GM18907 (cell line): Measurements from ENCODE around the gene AFF4.
"Not testable (repeated sequence)": the region's sequence is repeated elsewhere in the genome, so short reads cannot be mapped to it uniquely, and the experiment has no call there.

Experiments
- ATAC-seq: cut with Tn5 transposase; IDR thresholded peaks from one replicate; pipeline ENCODE4 v1.9.1; 2021; ENCODE audit warnings: mild to moderate bottlenecking, moderate library complexity; ENCODE audit not compliant: unreplicated experiment

Gene AFF4

DNA sequence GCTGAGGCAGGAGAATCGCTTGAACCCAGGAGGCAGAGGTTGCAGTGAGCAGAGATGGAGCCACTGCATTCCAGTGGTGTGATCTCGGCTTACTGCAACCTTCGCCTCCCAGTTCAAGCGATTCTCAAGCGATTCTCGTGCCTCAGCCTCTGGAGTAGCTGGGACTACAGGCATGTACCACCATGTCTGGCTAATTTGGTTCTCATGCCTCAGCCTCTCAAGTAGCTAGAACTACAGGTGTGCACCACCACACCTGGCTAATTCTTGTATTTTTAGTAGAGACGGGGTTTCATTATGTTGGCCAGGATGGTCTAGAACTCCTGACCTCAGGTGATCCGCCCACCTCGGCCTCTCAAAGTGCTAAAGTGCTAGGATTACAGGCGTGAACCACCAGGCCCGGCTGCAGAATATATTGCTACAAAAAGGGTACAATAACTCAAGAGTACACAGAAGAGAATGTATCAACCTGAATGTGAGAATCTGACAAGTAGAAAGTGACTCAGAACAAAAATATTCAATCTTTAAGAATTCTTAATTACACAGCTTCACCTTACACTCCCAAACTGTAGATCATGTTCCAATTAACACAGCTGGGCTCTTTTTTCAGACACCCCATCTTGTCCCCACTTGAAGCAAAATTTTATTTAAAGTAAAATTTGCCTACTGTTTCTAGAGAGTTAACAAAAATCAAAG is 2.2 kb downstream of the AFF4 start:
- not testable (repeated sequence) for ATAC-seq

DNA sequence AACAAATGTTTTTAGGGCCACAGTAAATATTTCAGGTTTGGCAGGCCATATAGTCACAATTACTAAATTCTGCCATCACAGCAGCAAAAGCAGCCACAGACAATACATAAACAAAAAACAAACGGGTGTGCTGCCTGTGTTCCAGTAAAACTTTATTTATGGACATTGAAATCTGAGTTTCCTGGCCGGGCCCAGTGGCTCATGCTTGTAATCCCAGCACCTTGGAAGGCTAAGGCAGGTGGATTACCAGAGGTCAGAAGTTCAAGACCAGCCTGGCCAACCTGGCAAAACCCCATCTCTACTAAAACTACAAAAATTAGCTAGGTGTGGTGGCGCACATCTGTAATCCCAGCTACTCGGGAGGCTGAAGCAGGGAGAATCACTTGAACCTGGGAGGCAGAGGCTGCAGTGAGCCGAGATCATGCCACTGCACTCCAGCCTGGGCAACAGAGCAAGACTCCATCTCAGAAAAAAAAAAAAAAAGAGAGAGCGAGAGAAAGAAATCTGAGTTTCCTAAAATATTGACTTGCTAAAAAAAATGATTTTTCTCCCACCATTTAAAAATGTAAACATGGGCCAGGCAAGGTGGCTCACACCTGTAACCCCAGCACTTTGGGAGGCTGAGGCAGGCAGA is 7.2 kb downstream of the AFF4 start:
- ATAC-seq: not testable (repeated sequence)

DNA sequence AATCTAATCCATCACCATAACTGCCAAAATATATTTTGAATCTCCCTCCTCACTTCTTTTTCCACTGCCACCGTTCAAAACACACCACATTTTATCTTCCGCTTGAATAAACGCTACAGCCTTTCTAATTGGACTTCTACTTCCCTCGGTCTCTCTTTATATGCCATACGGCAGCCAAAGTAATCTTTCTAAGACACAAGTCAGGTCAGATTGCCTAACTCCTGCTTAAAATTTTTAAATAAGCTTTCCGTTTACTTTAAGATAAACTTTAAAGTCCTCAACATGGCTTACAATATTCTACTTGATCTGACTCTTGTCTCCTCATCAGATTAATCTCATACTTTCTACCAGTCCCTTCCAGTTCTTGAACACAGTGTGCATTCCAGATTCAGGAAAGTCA is 9.7 kb downstream of the AFF4 start:
- ATAC-seq: no peak

DNA sequence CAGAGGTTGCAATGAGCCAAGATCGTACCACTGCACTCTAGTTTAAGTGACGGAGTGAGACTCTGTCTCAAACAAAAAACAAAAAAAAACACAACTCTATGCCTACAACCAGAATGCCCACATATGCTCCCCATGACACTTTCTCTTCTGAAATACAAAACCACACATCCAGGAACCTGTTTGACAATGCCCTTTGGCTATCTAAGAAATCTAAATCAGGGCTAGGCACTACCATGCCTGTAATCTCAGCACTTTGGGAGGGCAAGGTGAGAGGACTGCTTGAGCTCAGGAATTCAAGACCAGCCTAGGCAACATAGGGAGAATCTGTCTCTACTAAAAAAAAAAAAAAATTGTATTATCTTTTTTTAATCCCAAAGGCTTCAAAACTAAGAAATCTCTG is 10.6 kb downstream of the AFF4 start:
- ATAC-seq: no peak

DNA sequence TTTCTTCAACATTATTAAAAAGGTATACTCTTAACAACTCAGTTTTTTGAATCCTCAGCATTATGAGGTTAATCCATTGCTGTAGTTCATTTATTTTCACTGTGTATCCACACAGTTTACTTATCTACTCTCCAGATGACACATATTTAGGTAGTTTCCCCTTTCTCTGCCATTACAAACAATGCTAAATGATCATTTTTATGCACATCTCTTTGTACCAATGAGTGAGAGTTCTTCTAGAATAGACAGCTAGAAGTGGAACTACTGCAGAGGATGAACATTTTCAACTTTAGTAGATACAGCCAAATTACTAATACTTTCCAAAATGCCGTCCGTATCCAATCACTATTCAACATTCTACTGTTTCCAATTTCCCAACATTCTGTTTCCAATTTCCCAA is 11.5 kb downstream of the AFF4 start:
- no peak for ATAC-seq

DNA sequence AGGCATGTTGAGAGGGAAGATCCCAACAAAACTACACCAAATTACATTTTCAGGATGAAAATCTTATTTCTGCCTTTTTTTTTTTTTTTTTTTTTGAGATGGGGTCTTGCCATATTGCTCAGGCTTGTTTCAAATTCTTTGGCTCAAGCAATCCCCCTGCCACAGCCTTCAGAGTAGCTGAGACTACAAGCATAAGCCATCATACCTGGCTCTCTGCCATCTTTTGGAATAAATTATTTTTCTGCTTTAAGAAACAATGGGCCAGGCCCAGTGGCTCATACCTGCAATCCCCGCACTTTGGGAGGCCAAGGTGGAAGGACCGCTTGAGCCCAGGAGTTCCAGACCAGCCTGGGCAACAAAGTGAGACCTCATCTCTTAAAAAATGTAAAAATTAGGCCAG is 14.3 kb downstream of the AFF4 start:
- ATAC-seq: no peak

- ATAC-seq: no peak
Observed at GRCh38 chr5:132947671-132948070, 15.8 kb downstream of the AFF4 start.

DNA sequence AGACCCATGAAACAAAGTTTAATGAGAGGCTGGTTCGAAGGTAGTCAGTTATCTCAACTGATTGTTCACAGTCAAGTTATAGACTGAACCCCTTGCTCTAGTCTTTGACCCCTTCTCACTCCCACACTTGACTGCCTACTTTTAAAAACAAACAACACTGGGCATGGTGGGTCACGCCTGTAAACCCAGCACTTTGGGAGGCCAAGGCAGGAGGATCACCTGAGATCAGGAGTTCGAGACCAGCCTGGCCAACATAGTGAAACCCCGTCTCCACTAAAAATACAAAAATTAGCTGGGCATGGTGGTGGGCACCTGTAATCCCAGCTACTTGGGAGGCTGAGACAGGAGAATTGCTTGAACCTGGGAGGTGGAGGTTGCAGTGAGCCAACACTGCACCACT is 18.1 kb downstream of the AFF4 start:
- not testable (repeated sequence) for ATAC-seq

DNA sequence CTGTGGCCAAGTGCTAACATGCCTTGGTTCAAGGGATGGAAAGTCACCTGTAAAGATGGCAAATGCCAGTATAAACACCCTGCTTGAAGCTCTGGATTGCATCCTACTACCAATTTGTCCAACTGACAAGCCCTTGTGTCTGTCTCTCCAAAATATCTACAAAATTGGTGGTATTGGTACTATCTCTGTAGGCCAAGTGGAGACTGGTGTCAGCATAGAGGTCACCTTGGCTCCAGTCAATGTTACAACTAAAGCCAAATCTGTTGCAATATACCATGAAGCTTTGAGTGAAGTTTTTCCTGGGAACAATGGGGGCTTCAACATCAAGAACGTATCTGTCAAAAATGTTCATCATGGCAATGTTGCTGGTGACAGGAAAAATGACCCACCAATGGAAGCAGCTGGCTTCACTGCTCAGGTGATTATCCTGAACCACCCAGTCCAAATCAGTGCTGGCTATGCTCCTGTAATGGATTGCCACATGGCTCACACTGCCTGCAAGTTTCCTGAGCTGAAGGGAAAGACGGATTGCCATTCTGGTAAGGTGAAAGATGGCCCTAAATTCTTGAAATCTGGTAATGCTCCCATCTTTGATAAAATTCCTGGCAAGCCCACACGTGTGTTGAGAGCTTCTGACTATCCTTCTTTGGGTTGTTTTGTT is 19.9 kb downstream of the AFF4 start:
- ATAC-seq: no peak

DNA sequence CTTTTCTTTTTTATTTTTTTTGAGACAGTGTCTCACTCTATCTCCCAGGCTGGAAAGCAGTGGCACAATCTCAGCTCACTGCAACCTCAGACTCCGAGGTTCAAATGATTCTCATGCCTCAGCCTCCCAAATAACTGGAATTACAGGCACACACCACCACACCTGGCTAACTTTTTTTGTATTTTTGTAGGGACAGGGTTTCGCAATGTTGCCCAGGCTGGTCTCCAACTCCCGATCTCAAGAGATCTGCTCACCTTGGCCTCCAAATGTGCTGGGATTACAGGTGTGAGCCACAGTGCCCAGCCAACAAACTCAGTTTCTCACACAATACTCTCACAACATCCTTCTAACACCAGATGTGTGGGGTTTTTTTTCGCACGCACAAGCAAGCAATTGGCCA is 22.1 kb downstream of the AFF4 start:
- ATAC-seq: no peak

DNA sequence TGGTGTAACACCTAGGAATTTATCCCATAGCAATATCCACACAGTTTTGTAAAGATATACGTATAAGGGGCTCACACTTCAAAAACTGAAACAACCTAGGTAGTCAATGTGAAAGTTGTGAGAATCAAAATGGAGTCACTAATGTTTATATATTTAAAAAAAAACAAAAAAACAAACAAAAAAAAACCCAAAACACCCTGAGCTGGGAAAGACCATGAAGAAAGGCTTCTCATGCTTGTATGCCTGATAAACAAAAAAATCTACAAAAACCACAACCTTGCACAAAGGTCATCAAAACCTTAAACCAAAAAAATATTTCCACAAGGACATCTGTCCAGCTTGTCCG is 35.4 kb downstream of the AFF4 start:
- ATAC-seq: no peak

GRCh38 chr5:132927355-132928061 is 35.9 kb downstream of the AFF4 start:
- no peak for ATAC-seq

DNA sequence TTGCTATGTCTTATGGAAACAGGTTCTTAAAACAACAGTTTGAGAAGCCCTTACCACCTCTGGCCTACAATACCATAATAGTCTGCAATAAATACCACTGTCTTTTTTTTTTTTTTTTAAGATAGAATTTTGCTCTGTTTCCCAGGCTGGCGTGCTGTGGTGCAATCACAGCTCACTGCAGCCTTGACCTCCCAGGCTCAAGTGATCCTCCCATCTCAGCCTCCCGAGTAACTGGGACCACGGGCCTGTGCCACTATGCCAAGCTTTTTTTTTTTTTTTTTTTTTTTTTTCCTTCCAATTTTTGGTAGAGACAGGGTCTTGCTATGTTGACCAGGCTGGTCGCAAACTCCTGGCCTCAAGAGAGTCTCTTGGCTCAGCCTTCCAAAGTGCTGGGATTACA is 37.0 kb downstream of the AFF4 start:
- ATAC-seq: no peak

GRCh38 chr5:132916086-132916485 is 47.3 kb downstream of the AFF4 start:
- no peak for ATAC-seq

DNA sequence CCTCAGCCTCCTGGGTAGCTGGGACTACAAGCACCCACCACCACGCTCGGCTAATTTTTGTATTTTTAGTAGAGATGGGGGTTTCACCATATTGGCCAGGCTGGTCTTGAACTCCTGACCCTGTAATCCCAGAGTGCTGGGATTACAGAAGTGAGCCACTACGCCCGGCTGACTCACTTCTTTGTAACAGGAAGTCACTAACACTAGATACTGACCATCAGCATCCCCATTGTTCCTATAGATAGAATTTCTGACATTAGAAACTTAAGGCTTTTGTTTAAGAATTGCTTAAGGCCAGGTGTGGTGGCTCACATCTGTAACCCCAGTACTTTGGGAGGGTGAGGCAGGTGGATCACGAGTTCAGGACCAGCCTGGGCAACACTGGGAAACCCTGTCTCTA is 47.8 kb downstream of the AFF4 start:
- no peak for ATAC-seq

GRCh38 chr5:132909702-132910101 is 53.7 kb downstream of the AFF4 start:
- no peak for ATAC-seq

DNA sequence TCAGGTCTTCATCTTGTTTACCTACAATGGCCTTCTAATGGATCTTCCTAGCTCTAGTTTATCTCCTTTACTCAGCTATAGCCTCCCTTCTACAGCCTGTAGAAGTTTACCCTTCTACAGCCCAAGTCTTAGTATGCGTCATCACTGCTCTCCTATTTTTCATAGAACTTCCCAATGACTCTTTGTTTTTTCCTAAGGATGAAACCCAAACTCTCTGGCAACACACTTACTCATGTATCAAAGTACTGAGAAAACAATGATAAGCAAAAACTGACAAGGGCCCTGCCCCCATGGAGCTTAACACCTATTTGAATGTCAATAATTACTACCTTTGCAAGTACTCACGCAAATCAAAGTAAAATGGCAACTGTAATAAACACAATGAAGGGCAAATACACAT is 56.3 kb downstream of the AFF4 start:
- ATAC-seq: no peak

GRCh38 chr5:132905938-132906337 is 57.5 kb downstream of the AFF4 start:
- no peak for ATAC-seq

GRCh38 chr5:132901730-132902129 is 61.7 kb downstream of the AFF4 start:
- no peak for ATAC-seq

DNA sequence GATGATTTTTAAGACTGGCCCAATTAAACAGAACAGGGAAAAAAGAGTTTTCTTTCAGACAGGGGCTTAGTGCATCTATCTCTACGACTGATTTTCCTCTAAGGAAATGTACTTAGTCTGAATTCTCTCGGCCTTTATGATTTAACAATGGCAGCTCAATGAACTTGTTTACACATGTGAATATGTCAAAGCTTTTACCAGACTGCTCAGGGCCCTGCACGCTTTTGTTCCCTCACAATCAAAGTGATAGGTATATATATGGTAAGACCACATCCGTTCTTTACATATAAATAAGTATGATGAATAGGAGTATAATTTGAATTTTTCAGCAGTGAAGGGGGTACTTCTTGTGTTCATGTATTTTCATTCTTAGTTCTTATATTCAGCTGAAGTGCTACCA is 62.4 kb downstream of the AFF4 start:
- ATAC-seq: no peak

DNA sequence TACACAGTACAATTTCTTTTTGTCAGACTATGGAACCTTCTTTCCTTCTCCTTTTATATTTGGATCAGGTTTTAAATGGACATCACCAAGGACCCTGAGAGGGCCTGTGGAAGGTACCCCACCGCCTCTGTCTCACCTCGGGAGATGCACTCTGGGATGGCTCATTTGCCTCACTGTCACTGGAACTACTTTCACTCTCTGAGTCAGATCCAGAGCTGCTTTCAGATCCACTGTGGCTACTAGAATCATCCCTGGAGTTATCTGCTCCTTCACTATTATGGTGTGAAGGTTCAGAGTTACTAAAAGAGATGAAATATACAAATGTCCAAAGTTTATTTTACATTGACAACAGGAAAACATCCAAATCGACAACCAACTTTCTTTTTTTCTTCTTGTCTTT is 65.3 kb downstream of the AFF4 start:
- ATAC-seq: no peak

GRCh38 chr5:132896685-132897084 is 66.7 kb downstream of the AFF4 start:
- ATAC-seq: no peak
